Activated CD4-positive, alpha-beta T cell treated with anti-CD3 and anti-CD28 coated beads, Interleukin-2, Interleukin-4, amounts not matched to agents 100 ng/mL and 50 ng/mL, durations not matched to agents 16 hours and 8 hours (primary cell): ENCODE measurements around the gene NUDT16L1.

Source experiments
- DNase-seq: peaks from one replicate; pipeline ENCODE4 v3.0.0-alpha.2; 2020; ENCODE audit warnings: low spot score

NUDT16L1 gene

GRCh38 chr16:4682616-4683254 is 10.6 kb upstream of the NUDT16L1 start:
- DNase-seq = no peak

GRCh38 chr16:4683255-4684057 is 9.9 kb upstream of the NUDT16L1 start:
- no peak for DNase-seq

GRCh38 chr16:4684058-4684715 is 9.2 kb upstream of the NUDT16L1 start:
- no peak for DNase-seq

GRCh38 chr16:4684763-4685162 is 8.6 kb upstream of the NUDT16L1 start:
- DNase-seq = no peak

GRCh38 chr16:4685292-4685691 is 8.1 kb upstream of the NUDT16L1 start:
- DNase-seq = no peak

GRCh38 chr16:4685776-4686496 is 7.4 kb upstream of the NUDT16L1 start:
- DNase-seq = no peak

GRCh38 chr16:4686497-4687210 is 6.7 kb upstream of the NUDT16L1 start:
- no peak for DNase-seq

GRCh38 chr16:4687416-4687815 is 5.9 kb upstream of the NUDT16L1 start:
- DNase-seq = no peak

- DNase-seq = no peak
Observed at GRCh38 chr16:4687946-4688673, 5.3 kb upstream of the NUDT16L1 start.

- no peak for DNase-seq
Observed at GRCh38 chr16:4688674-4689045, 4.7 kb upstream of the NUDT16L1 start.

GRCh38 chr16:4689091-4689671 is 4.2 kb upstream of the NUDT16L1 start:
- no peak for DNase-seq

- DNase-seq = no peak
Observed at GRCh38 chr16:4689864-4690704, 3.3 kb upstream of the NUDT16L1 start.

- DNase-seq = no peak
Observed at GRCh38 chr16:4690946-4691665, 2.3 kb upstream of the NUDT16L1 start.

GRCh38 chr16:4691666-4692412 is 1.5 kb upstream of the NUDT16L1 start:
- no peak for DNase-seq

GRCh38 chr16:4692460-4693295 is 684 bp upstream of the NUDT16L1 start:
- DNase-seq = no peak

GRCh38 chr16:4693956-4694641 is 737 bp downstream of the NUDT16L1 start:
- peak; percentile 31 for DNase-seq
